Neural cell (in vitro differentiated cells): ENCODE results near the gene CD300LG. TPM values are rescaled to one million over a fixed set of nuclear protein-coding genes. Genes with fewer than 3 reads are reported as not detected.
"Not testable (repeated sequence)": the region's sequence is repeated elsewhere in the genome, so short reads cannot be mapped to it uniquely, and the experiment has no call there.

Experiments used
- H2AFZ ChIP-seq: fragments of 200-600, 300-800 bp; sonication (generic), shearing (Covaris generic); 2 replicates; pipeline ENCODE4 v1.6.0; 2014; ENCODE audit warnings: low read depth, mild to moderate bottlenecking, antibody characterized with exemption, low read length, moderate library complexity
- H3F3A ChIP-seq: fragments of 200-600 bp; shearing (Covaris generic); 2 replicates; pipeline ENCODE4 v1.6.1; 2016; ENCODE audit warnings: mild to moderate bottlenecking, moderate library complexity, mixed read lengths, antibody characterized with exemption, low read length; ENCODE audit not compliant: insufficient read depth, poor library complexity, severe bottlenecking
- H3K27ac ChIP-seq: fragments of 200-600, 300-800 bp; sonication (generic), shearing (Covaris generic); 2 replicates; pipeline ENCODE4 v1.5.1; 2014; ENCODE audit warnings: mild to moderate bottlenecking, low read length, moderate library complexity
- H3K27me3 ChIP-seq: fragments of 300-800, 200-600 bp; sonication (generic), shearing (Covaris generic); 2 replicates; pipeline ENCODE4 v1.6.0; 2014; ENCODE audit warnings: mild to moderate bottlenecking, low read depth, low read length, moderate library complexity; ENCODE audit not compliant: insufficient read depth
- H3K36me3 ChIP-seq: fragments of 300-800, 200-600 bp; sonication (generic), shearing (Covaris generic); 2 replicates; pipeline ENCODE4 v1.5.1; 2014; ENCODE audit warnings: mild to moderate bottlenecking, antibody characterized with exemption, low read length, moderate library complexity; ENCODE audit not compliant: insufficient read depth
- H3K4me2 ChIP-seq: fragments of 300-800, 200-600 bp; sonication (generic), shearing (Covaris generic); 2 replicates; pipeline ENCODE4 v1.6.0; 2014; ENCODE audit warnings: mild to moderate bottlenecking, low read length
- H3K4me3 ChIP-seq: fragments of 300-800, 200-600 bp; sonication (generic), shearing (Covaris generic); 2 replicates; pipeline ENCODE4 v1.5.1; 2014; ENCODE audit warnings: mild to moderate bottlenecking, low read length, moderate library complexity
- H3K79me2 ChIP-seq: fragments of 200-600 bp; shearing (Covaris generic); replicated peaks from 2 replicates; pipeline ENCODE4 v1.6.0; 2014; ENCODE audit warnings: mild to moderate bottlenecking, low read length, moderate library complexity; ENCODE audit not compliant: insufficient read depth
- H3K9ac ChIP-seq: fragments of 300-800, 200-600 bp; sonication (generic), shearing (Covaris generic); 2 replicates; pipeline ENCODE4 v1.6.1; 2016; ENCODE audit warnings: mild to moderate bottlenecking, low read length, mixed read lengths
- H3K9me2 ChIP-seq: fragments of 200-600 bp; shearing (Covaris generic); 2 replicates; pipeline ENCODE4 v1.6.1; 2016; ENCODE audit warnings: mild to moderate bottlenecking, low read length, mixed read lengths; ENCODE audit not compliant: insufficient read depth
- H3K9me3 ChIP-seq: fragments of 200-600, 300-800 bp; sonication (generic), shearing (Covaris generic); 2 replicates; pipeline ENCODE4 v1.6.1; 2016; ENCODE audit warnings: mild to moderate bottlenecking, mixed run types, low read length, moderate library complexity, mixed read lengths
- H4K20me1 ChIP-seq: fragments of 200-600 bp; shearing (Covaris generic); 2 replicates; pipeline ENCODE4 v1.6.1; 2016; ENCODE audit warnings: mild to moderate bottlenecking, mixed run types; ENCODE audit not compliant: insufficient read depth
- EP300 ChIP-seq: fragments of 450-650 bp; conservative IDR thresholded peaks from 2 replicates; pipeline ENCODE4 v1.6.1; 2014; ENCODE audit warnings: antibody characterized with exemption, mild to moderate bottlenecking, moderate library complexity; ENCODE audit not compliant: poor library complexity, severe bottlenecking
- EZH2 ChIP-seq: fragments of 200-600, 300-800 bp; shearing (Covaris generic), sonication (generic); IDR thresholded peaks from 2 replicates; pipeline ENCODE4 v1.6.1; 2014; ENCODE audit warnings: antibody characterized with exemption, low read length, borderline replicate concordance, mild to moderate bottlenecking; ENCODE audit not compliant: insufficient read depth, poor library complexity, severe bottlenecking
- MXI1 ChIP-seq: fragments of 450-650 bp; conservative IDR thresholded peaks from 2 replicates; pipeline ENCODE4 v1.6.1; 2014; ENCODE audit warnings: antibody characterized with exemption, mild to moderate bottlenecking; ENCODE audit not compliant: poor library complexity, severe bottlenecking
- POLR2AphosphoS5 ChIP-seq: IDR thresholded peaks from 2 replicates; pipeline ENCODE4 v1.6.1; 2012
- RAD21 ChIP-seq: fragments of 450-650 bp; conservative IDR thresholded peaks from 2 replicates; pipeline ENCODE4 v1.6.1; 2014; ENCODE audit warnings: antibody characterized with exemption, mild to moderate bottlenecking, moderate library complexity
- SMC3 ChIP-seq: fragments of 450-650 bp; conservative IDR thresholded peaks from 2 replicates; pipeline ENCODE4 v1.6.1; 2014; ENCODE audit warnings: antibody characterized with exemption, mild to moderate bottlenecking, moderate library complexity; ENCODE audit not compliant: poor library complexity
- TAF1 ChIP-seq: IDR thresholded peaks from 2 replicates; pipeline ENCODE4 v1.6.1; 2012; ENCODE audit warnings: low read depth
- polyA minus RNA-seq: library from RNA; depleted of rRNA, polyadenylated mRNA; stranded (reverse); fragments of >200 nt; gene quantifications from 2 replicates; pipeline ENCODE4 v1.2.3, GENCODE V29; 2014
- polyA plus RNA-seq: library from polyadenylated mRNA; depleted of rRNA; stranded (reverse); fragments of >200 nt; gene quantifications from 2 replicates; pipeline ENCODE4 v1.2.3, GENCODE V29; 2014
- TF ChIP-seq, protein P1 (sequence below): IDR thresholded peaks from 2 replicates; pipeline ENCODE4 v1.6.1; 2012; ENCODE audit warnings: borderline replicate concordance
- TF ChIP-seq, protein P2 (sequence below): fragments of 450-650 bp; IDR thresholded peaks from 2 replicates; pipeline ENCODE4 v1.5.1; 2014; ENCODE audit warnings: antibody characterized with exemption, mild to moderate bottlenecking, moderate library complexity; ENCODE audit not compliant: poor library complexity, severe bottlenecking

CD300LG gene, protein sequence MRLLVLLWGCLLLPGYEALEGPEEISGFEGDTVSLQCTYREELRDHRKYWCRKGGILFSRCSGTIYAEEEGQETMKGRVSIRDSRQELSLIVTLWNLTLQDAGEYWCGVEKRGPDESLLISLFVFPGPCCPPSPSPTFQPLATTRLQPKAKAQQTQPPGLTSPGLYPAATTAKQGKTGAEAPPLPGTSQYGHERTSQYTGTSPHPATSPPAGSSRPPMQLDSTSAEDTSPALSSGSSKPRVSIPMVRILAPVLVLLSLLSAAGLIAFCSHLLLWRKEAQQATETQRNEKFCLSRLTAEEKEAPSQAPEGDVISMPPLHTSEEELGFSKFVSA
- polyA plus RNA-seq = not detected in 2 replicates
- polyA minus RNA-seq = not detected in 2 replicates

DNA sequence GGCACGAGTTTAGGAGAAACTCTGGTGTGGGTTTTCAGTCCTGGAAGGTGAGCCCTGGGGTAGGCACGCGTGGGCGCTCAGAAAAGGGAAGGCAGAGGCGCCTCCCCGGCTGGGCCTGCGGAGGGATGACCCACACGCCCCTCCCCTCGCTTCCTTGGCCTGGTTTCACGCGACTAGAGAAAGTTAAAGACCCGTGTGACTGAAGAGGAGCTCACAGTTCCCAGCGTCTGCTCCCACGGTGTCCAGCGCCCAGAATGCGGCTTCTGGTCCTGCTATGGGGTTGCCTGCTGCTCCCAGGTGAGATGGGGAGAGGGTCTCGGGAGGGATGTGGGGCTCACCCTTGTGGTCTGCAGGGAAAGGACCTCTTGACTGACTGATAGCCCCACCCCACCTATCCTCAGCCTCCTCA is at the start of gene CD300LG:
Gene CD300LG (plus strand): TSS at position 214 of the 409 bp plus-strand sequence. CDS start 41 bp downstream, at position 255.
- Histone ChIP-seq H3K9ac (no peak within 1 kb of the TSS), H3K27ac (no peak within 1 kb of the TSS), H3K4me3 (no peak within 1 kb of the TSS), H3K4me2 (no peak within 1 kb of the TSS), H3K9me3 (no peaks in the 10 kb centered on the region), H3K27me3 (no peaks in the 10 kb centered on the region), H3K79me2 (no peaks in the 10 kb centered on the region), H3K9me2 (no peaks in the 10 kb centered on the region), H3K36me3 (no peaks in the 10 kb centered on the region), H4K20me1 (no peaks in the 10 kb centered on the region), H3F3A (no peaks in the 10 kb centered on the region), H2AFZ (no peak within 1 kb of the TSS)
- TF ChIP-seq, protein P1, sequence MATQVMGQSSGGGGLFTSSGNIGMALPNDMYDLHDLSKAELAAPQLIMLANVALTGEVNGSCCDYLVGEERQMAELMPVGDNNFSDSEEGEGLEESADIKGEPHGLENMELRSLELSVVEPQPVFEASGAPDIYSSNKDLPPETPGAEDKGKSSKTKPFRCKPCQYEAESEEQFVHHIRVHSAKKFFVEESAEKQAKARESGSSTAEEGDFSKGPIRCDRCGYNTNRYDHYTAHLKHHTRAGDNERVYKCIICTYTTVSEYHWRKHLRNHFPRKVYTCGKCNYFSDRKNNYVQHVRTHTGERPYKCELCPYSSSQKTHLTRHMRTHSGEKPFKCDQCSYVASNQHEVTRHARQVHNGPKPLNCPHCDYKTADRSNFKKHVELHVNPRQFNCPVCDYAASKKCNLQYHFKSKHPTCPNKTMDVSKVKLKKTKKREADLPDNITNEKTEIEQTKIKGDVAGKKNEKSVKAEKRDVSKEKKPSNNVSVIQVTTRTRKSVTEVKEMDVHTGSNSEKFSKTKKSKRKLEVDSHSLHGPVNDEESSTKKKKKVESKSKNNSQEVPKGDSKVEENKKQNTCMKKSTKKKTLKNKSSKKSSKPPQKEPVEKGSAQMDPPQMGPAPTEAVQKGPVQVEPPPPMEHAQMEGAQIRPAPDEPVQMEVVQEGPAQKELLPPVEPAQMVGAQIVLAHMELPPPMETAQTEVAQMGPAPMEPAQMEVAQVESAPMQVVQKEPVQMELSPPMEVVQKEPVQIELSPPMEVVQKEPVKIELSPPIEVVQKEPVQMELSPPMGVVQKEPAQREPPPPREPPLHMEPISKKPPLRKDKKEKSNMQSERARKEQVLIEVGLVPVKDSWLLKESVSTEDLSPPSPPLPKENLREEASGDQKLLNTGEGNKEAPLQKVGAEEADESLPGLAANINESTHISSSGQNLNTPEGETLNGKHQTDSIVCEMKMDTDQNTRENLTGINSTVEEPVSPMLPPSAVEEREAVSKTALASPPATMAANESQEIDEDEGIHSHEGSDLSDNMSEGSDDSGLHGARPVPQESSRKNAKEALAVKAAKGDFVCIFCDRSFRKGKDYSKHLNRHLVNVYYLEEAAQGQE = no peak
- TF ChIP-seq TAF1 = no peak
- TF ChIP-seq EP300 = no peak
- no peak for TF ChIP-seq POLR2AphosphoS5
- TF ChIP-seq, protein P2, sequence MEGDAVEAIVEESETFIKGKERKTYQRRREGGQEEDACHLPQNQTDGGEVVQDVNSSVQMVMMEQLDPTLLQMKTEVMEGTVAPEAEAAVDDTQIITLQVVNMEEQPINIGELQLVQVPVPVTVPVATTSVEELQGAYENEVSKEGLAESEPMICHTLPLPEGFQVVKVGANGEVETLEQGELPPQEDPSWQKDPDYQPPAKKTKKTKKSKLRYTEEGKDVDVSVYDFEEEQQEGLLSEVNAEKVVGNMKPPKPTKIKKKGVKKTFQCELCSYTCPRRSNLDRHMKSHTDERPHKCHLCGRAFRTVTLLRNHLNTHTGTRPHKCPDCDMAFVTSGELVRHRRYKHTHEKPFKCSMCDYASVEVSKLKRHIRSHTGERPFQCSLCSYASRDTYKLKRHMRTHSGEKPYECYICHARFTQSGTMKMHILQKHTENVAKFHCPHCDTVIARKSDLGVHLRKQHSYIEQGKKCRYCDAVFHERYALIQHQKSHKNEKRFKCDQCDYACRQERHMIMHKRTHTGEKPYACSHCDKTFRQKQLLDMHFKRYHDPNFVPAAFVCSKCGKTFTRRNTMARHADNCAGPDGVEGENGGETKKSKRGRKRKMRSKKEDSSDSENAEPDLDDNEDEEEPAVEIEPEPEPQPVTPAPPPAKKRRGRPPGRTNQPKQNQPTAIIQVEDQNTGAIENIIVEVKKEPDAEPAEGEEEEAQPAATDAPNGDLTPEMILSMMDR = no peak
- TF ChIP-seq EZH2 = no peak
- TF ChIP-seq RAD21 = no peak
- TF ChIP-seq MXI1 = no peak
- no peak for TF ChIP-seq SMC3

- not testable (repeated sequence) for H3K36me3 ChIP-seq, H2AFZ ChIP-seq, H3K79me2 ChIP-seq, H3K9me3 ChIP-seq, H3K9ac ChIP-seq, H3K4me3 ChIP-seq, H3K4me2 ChIP-seq, H3K27ac ChIP-seq, H3K27me3 ChIP-seq, H3F3A ChIP-seq, H3K9me2 ChIP-seq, H4K20me1 ChIP-seq
Observed at GRCh38 chr17:43798024-43798423, 49.0 kb upstream of the CD300LG start.
